Adipocyte (in vitro differentiated cells): ENCODE results near the gene CCL16.
A peak's percentile ranks its signal among the peaks of the same experiment; 100 is the strongest.

Experiments used
- DNase-seq: peaks from one replicate; pipeline ENCODE4 v3.0.0-alpha.2; 2015; ENCODE audit warnings: low read depth
- H3K27me3 ChIP-seq: replicated peaks from 2 replicates; pipeline ENCODE4 v1.7.0; 2013; ENCODE audit warnings: mild to moderate bottlenecking, low read length, moderate library complexity; ENCODE audit not compliant: control insufficient read depth, insufficient read depth
- H3K36me3 ChIP-seq: 2 replicates; pipeline ENCODE4 v1.7.0; 2013; ENCODE audit warnings: low read length, mild to moderate bottlenecking, moderate library complexity; ENCODE audit not compliant: control insufficient read depth, insufficient read depth, severe bottlenecking
- H3K4me1 ChIP-seq: 2 replicates; pipeline ENCODE4 v1.7.0; 2013; ENCODE audit warnings: mild to moderate bottlenecking, low read length, moderate library complexity; ENCODE audit not compliant: control insufficient read depth, insufficient read depth
- H3K4me3 ChIP-seq: 2 replicates; pipeline ENCODE4 v1.7.0; 2013; ENCODE audit warnings: mild to moderate bottlenecking, low read length, moderate library complexity
- H3K9ac ChIP-seq: 2 replicates; pipeline ENCODE4 v1.7.0; 2013; ENCODE audit warnings: mild to moderate bottlenecking, low read length, moderate library complexity
- H3K9me3 ChIP-seq: 2 replicates; pipeline ENCODE4 v1.7.0; 2013; ENCODE audit warnings: mild to moderate bottlenecking, low read length, moderate library complexity; ENCODE audit not compliant: control insufficient read depth

The CCL16 gene

DNA sequence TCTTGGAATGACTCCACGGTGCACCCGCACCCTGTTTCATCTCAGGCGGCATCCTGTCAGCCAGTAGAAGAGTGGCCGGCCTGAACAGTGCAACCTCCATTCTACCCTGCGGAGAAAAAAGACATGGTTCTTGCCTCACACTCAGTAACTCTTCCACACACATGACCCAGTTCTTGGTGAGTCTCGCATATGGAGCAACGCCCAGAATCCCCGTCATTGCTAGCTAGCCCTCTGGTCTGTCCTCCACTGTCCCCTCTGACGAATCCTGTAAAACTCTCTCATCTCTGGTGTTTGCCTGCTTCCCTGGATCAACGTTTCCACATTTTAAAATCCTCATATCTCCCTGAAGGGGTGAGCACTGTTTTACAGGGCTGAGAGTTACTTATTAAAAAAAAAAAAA, 46.5 kb downstream of the CCL16 start:
- DNase-seq = no peak
- Histone ChIP-seq H3K9ac (no peak overlapping the region), H3K4me3 (no peak overlapping the region), H3K36me3 (no peaks in the 10 kb centered on the region), H3K4me1 (peaks cover 40% of the 10 kb centered on the region), H3K9me3 (no peaks in the 10 kb centered on the region), H3K27me3 (no peaks in the 10 kb centered on the region)

DNA sequence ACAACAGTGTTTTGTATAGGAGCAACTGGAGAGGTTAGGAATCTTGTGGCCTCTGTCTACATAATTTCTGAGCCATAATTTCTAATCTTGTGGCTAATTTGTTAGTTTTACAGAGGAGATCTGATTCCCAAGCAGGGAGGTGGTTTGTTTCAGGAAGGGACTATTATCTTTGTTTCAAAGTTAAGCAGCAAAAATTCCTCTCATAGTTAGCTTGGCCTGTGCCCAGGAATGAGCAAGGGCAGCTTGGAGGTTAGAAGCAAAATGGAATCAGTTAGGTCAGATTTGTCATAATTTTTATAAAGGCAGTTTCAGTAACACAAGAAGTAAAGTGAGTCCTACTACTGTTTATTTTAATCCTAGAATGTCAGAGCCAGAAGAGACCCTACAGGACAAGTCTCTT, 48.7 kb downstream of the CCL16 start:
- Histone ChIP-seq H3K9me3 (no peaks in the 10 kb centered on the region), H3K9ac (peak overlapping the region; percentile 2), H3K27me3 (no peaks in the 10 kb centered on the region), H3K36me3 (no peaks in the 10 kb centered on the region), H3K4me1 (peaks cover 40% of the 10 kb centered on the region), H3K4me3 (no peak overlapping the region)
- no peak for DNase-seq

DNA sequence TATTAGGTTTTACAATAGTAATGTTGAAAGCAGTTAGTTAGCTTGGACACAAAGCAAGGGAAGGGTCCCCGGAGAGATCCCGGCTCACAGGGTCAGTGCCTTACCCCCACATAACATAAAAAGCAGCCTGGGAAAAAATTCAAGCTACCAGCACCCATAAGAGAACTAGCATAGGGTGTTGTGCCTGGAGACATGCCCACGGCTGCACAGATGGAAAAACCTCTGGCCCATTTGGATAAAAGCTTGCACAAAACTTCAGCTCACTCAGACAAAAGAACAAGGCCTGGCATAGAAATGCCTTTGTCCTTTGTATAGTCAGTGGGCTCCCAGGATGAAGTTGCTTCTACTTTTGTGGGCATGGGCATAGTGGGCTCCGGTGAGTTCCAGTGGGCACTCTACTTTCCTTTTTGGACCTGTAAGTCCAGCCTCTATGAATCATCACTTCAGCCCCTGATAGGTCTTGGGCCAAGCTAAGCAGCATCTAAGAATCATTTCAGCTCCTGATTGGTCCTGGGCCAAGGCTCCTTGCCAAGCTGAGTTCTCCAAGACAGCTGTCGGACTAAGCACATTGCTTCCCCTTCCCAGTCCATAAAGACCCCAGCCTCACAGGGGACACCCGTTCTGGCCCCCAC, 49.4 kb downstream of the CCL16 start:
- H3K9me3 ChIP-seq = no peaks in the 10 kb centered on the region
- H3K27me3 ChIP-seq = no peaks in the 10 kb centered on the region
- no peak for DNase-seq
- peak overlapping the region; percentile 11 for H3K4me3 ChIP-seq
- H3K4me1 ChIP-seq = peaks cover 40% of the 10 kb centered on the region
- H3K9ac ChIP-seq = peak overlapping the region; percentile 2
- H3K36me3 ChIP-seq = no peaks in the 10 kb centered on the region

DNA sequence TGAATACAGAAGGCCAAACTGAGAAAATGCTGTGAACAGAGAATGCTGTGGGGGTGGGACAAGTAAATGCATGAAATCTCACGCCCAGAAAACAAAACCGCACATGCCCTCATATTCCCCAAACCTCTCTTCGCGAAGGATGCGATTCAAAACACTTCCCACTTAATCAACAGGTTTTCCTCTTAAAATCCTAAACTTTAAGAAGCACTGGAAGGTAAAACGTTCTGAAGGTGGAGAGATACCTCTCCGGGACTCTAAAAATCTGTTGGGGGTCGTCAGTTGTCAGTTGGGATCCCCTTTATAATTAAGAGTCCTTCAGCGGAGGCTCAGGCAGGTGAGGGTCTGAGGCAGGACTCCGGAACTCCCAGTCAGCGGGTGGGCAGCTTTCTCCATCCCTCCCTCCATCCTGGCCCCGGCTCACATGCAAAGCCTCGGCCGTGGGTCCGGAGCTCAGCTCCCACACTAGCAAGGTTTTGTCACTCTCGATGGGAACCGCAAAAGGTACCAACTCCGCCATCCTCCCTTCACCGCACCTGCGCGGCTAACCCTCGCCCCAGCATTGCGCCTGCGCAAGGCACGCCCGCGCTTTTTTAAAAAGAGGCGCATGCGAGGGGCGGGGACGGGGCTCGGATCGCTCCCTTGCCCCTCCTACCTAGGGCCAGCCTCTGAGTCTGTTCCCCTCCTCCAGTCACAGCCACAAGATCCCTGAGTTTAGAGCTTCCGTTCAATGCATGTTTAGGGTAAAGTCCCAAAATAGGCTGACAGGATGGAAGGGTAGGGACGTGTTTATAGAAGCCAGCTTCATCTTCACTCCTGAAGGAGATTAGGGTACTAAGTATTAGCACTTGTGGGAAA, 50.9 kb downstream of the CCL16 start, which contains the start of gene RDM1:
Gene RDM1 (minus strand): TSS at position 563 of the 855 bp plus-strand sequence. CDS start 46 bp downstream, at position 517.
- Histone ChIP-seq H3K4me1 (peaks cover 40% of the 10 kb centered on the region), H3K4me3 (peak within 1 kb of the TSS; percentile 70), H3K9me3 (no peaks in the 10 kb centered on the region), H3K36me3 (no peaks in the 10 kb centered on the region), H3K27me3 (no peaks in the 10 kb centered on the region), H3K9ac (peak within 1 kb of the TSS; percentile 38)
- DNase-seq = peak; percentile 35

DNA sequence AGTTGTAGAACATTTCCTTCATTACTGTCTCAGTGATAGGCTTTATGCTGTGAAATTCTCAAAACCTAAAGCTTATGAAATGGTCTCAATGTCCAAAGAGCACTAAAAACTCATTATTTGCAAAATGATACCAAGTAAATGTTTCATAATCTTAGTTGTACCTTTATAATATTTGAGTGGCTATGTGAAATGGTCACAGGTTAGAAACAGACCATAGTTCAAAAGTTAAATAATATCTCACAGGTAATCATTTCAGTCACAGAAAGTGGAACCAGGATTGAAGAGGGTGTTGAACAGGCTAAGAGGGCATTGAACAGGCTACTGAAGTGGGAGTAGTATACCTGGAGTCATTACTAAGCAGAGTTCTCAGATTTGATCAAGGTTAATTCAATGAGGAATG, 53.6 kb downstream of the CCL16 start:
- H3K9ac ChIP-seq = no peak overlapping the region
- no peaks in the 10 kb centered on the region for H3K9me3 ChIP-seq
- no peak for DNase-seq
- H3K27me3 ChIP-seq = no peaks in the 10 kb centered on the region
- peaks cover 29% of the 10 kb centered on the region for H3K4me1 ChIP-seq
- no peaks in the 10 kb centered on the region for H3K36me3 ChIP-seq
- H3K4me3 ChIP-seq = no peak overlapping the region
